ENCODE results near the gene OSBPL3.

GRCh38 chr7:24930856-24931255, 49.1 kb downstream of the OSBPL3 start:
- TF ChIP-seq, protein P1, sequence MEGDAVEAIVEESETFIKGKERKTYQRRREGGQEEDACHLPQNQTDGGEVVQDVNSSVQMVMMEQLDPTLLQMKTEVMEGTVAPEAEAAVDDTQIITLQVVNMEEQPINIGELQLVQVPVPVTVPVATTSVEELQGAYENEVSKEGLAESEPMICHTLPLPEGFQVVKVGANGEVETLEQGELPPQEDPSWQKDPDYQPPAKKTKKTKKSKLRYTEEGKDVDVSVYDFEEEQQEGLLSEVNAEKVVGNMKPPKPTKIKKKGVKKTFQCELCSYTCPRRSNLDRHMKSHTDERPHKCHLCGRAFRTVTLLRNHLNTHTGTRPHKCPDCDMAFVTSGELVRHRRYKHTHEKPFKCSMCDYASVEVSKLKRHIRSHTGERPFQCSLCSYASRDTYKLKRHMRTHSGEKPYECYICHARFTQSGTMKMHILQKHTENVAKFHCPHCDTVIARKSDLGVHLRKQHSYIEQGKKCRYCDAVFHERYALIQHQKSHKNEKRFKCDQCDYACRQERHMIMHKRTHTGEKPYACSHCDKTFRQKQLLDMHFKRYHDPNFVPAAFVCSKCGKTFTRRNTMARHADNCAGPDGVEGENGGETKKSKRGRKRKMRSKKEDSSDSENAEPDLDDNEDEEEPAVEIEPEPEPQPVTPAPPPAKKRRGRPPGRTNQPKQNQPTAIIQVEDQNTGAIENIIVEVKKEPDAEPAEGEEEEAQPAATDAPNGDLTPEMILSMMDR (IDR thresholded peaks at IDR 0.05), result no peak
- no peak for TF ChIP-seq POLR2A (IDR thresholded peaks at IDR 0.05)
